Fibroblast of skin of back (primary cell): ENCODE measurements around the gene CD79A.
"Not testable (repeated sequence)": the region's sequence is repeated elsewhere in the genome, so short reads cannot be mapped to it uniquely, and the experiment has no call there.

Experiments used
- DNase-seq: peaks from one replicate; pipeline ENCODE4 v3.0.0-alpha.2; 2013

CD79A gene

DNA sequence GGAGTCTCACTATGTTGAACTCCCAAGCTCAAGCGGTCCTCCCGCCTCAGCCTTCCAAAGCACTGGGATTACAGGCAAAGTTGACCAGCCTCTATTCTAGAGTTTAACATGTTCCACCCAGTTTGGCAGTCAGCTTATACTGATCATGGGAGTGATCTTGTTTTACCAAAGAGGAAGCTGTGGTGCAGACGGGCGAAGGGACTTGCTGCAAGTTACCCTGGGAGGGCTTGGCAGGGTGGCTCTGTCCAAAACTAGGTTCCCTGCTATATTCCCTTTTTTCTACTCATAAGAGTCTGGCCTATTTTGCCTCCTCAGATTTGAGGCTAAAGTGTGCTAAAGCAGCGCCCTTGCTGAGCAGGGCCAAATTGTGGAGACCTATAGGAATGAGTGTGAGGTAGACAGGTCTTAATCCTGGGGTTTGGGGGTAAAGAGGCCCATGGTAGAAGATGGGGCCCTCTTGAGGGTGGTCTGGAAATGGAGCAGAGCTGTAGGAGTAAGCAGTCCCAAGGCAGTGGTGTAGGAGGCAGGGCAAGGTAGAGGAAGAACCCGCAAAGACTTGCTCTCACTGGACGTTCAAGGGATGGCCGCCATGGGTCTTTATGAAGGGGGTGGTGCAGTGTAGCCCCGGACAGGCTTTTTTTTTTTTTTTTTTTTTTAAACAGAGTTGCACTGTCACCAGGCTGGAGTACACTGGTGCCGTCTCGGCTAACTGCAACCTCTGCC lies 13.7 kb upstream of the CD79A start:
- no peak for DNase-seq

DNA sequence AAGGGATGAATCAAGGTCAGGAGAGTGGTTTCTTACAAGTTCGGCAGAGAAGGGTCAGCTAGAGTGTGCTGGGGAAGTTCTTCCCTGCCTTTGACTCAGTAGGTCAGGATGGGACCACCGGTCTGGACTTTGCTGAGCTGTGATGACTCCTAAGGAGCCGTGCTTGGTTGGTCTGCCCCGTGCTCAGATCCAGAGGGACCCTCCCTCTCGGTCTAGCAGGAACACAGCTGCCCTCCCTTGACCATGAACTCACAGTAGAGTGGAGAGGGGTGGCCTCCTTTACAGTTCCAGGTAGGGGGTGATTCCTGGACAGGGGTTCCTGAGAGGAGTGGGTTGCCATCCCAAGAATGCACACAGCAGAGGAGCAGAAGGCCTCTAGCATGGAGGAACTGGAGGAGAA lies 12.7 kb upstream of the CD79A start:
- no peak for DNase-seq

DNA sequence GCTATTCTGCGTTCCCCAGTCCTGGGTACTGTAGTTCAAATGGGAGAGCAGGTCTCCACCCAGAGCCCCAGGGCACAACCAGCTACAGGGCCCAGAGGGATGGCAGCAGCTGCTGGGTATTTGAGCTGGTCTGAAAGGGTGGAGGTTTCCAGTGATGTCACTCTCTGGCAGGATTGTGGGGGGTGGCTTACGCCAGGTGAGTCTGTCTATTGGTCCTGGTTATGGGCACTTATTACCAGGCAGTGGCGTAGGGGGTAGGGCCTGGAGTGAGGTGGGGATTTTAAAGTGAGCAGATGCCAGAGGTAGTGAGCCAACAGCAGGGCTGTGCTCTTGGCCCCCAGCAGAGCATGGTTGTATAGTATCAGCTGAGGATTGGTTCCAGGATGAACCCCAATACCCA lies 10.8 kb upstream of the CD79A start:
- DNase-seq = no peak

DNA sequence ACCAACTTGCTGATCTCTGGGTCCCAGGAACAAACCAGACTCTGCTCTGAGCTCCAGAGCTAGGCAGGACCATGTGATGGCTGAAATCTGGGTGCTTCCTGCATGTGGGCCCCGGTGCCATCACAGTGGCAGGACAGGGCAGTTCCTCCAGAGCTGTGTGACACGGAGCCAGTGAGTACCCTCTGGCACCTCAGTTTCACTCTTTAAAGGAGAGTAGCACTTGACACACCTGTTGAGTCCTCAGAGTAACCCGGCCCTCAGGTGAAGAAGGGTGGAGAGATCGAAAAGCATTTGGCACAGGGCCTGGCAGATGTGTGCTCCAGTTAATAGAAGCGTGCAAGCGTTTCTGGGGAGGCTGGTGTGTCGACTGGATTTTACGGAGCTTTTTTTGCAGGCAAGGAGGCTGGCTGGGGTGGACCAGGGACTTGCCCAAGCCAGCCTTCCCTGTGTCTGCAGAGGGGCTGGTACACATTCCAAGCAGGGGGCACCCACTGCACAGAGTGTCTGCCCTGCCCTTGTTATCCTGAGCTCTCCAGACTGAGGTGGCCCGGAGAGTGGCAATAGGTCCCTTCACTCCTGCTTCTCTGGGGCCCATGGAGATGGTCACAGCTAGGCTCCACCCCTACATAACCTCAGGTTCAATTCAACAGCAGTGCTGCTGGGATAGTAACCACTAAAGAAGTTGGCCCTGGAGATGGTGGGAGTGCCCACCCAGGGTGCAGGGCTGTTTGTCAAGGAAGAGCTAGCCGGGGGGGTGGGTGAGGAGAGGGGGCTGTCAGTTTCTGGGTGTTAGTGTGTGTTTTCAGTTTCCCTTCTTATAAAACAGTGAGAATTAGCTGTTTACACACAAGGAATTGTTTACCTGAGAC lies 8.7 kb upstream of the CD79A start:
- no peak for DNase-seq

DNA sequence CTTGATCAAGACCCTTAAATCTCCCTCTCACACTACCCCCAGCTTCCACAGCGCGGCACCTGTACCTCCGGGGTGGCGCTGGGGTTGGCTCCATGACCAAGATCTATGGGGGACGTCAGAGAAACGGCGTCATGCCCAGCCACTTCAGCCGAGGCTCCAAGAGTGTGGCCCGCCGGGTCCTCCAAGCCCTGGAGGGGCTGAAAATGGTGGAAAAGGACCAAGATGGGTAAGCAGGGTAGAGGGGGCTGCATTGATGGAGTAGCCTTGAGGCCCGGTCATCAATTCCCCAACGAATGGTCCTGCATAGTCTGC lies 8.1 kb upstream of the CD79A start:
- DNase-seq = no peak

DNA sequence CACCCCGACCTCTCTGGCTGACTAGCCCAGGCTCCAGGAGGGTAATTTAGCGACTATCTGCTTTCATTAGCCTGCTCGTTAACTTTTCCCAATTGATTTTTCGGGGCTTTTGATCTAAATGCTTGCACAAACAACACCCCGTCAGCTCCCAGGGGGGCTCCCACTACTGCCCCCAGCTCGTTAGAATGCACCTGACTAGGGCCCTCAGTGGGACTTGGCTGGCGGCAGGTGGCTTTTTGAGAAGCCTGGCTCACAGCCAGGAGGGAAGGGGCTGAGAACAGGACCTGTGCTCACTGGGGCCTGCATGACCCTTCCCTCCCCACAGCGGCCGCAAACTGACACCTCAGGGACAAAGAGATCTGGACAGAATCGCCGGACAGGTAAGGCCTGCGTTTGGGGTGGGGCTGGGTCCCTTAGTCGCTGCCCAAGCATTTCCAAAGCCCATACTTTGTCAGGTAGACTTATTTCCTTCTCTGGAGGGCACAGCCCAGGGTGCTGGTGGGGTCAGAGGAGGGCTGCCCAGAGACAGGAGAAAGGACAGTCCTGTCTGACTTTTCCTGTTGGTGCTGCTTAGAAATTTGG lies 7.6 kb upstream of the CD79A start:
- DNase-seq = no peak

DNA sequence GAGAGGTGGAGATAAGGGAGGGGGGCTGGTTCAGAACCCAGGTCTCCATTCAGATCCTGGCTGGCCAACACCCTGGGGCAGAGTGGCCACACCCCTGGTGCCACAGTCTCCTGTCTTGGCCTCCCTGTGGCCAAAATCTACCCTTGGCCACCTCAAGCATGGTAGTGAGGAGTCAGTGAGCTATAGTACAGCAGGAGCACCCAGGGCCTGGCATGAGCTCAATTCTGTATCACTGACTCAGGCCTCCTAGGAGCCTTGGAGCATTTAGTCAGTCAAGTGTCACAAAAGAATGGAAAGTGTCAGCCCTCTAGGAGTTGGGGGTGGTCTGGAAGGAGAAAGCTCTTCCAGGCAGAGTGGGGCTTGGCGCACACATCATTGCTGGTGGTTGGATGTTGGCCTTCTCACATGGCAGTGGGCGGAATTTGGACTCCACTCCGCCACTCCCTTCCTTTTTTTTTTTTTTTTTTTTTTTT lies 6.6 kb upstream of the CD79A start:
- peak; percentile 41 for DNase-seq

DNA sequence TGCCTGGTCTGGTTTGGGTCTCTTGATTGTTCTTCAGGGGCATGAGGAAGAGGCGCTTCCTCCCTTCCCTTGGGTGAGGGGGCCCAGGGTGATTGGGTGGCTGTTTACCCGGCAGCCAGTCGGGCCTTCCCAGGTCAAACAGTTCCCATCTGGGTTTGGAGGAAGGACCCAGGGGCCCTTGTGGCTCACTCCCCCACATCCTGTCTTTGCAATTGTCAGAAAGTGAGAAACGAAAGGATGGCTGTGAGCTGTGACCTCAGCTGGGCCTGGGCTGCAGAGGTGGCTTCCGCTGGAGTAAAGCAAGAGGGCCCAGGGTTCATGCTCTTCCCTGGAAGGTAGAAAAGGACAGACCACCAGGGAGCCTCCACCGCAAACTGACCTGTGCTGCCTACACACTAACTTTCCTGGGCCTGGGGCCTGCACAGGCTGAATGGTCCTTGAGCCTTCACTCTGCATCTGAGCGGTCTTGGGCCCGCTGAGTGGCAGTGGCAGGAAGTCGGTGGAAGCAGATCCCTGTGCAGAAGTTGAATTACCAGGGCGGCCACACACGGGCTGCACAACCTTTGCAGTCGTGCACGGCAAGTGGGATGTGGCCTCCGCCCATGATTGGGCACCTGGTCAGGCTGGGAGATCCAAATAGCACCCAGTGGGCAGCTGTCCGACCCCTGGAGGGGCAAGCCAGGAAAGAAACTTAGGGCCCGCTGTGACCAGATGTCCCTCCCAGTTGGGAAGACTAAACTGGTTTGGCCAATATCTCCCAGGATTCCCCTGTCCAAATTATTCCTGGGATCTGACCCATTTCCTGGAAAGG lies 5.3 kb upstream of the CD79A start:
- DNase-seq = no peak

DNA sequence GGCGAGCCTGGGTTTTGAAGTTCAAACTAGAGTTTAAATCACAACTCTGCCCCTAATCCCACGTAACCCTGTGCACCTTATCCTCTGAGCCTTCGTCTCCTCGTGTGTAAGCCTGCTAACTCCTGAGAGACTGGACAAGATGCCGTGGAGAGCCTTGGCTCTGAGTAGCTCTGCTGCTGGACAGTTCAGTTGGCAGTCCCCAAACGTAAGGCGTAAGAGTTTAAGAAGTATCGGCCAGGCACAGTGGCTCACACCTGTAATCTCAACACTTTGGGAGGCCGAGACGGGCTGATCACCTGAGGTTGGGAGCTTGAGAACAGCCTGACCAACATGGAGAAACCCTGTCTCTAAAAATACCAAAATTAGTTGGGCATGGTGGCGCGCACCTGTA lies 4.7 kb upstream of the CD79A start:
- no peak for DNase-seq

DNA sequence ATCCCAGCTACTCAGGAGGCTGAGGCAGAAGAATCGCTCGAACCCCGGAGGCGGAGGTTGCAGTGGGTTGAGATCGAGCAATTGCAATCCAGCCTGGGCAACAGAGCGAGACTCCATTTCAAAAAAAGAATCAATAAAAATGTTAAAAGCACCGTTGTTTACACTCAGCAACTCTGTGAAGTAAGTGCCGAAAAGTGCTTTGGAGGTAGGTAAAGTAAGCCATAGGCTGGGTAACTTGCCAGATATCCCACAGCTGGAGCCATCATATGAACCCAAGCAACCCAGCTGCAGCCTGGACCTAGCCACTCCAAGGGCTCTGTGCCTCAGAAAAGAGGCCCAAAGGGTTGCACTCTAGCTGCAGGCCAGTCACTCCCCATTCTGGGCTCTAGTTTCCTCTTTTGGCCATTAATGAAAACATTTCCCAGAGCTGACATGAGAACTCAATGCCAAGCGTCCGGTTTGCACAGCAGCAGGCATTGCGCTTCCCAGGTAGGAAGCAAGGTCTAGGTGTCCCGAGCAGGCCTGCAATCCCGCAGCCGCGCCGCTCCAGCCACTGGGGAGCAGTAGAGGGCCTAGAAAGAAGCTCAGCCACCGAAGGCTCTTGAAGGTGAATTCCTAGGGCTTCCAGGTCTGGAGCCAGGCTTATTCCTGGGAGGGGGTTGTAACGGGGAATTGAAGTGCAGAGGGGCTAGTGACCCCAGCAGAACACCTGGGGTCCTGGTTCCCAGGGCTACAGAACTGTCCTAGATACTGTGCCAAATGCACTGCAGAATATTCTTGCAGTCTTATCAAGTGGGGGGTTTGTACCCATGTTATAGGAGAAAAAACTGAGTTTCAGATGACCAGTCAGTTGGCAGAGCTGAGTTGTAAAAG lies 4.1 kb upstream of the CD79A start:
- DNase-seq = peak; percentile 49

DNA sequence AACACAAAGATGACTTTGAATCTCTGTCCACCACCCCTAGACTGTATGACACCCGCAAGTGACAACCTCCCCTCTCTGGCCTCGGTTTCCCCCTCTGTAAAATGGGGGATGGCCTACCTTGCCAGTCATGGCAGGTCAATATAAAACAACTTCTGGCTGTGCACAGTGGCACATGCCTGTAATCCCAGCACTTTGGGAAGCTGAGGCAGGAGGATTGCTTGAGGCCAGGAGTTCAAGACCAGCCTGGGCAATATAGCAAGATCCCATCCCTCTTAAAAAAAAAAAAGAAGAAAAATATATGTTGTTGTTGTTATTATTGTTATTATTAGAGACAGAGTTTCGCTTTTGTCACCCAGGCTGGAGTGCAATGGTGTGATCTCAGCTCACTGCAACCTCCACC lies 1.1 kb upstream of the CD79A start:
- DNase-seq = not testable (repeated sequence)

DNA sequence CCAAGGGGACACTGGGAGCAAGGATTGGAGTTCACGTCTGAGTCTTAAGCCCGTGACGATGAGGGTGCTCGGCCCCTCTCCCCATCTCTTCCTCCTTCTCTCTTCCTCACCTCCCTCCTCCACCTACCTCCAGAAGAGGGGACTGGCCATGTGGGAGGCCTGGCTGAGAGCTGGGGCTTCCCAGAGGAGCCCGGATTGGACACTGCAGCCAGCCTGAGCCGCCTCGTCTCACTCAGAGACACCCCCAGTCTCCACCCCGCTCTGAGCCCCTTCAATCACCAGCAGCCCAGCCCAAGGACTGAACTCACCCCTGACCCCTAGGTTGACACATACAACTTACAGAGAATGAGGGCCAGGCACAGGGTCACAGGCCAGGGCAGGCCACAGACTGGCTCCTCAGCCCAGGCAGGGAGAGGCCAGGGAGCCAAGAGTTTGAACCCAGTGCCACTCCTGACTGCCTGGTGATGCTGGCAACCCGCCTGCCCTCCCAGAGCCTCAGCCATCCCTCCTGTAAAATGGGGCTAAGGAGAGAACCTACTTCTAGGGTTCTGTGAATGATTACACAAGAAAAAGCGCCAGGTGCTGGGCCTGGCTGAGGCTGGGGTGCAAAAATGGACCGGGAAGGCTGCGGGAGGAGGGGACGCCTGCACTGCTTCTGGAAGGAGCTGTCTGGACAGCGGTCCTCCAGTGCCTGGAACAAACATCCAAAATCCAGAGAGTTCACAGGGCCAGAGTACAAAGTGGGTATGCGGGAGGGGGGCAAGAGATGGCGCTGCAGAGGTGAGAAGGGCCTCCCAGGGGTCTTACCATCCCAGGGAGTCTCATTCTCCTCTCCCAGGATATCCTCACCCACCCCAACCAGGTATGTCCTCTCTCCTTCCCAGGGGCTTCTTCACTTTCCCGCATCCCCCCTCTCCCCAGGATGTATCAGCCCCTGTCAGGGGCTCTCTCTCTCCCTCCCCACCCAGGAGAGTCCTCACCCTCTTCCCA lies 1.1 kb downstream of the CD79A start:
- no peak for DNase-seq

DNA sequence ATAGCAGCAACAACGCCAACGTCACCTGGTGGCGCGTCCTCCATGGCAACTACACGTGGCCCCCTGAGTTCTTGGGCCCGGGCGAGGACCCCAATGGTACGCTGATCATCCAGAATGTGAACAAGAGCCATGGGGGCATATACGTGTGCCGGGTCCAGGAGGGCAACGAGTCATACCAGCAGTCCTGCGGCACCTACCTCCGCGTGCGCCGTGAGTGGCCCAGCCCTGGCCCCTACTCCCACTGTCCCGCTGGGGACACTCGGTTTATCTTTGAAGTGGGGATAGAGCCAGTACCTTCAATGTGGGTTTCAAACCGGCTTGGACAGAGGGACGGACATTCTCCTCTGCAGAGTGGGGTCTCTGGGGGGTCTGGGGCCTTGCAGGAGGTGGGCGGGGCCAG lies 2.0 kb downstream of the CD79A start:
- DNase-seq = no peak

DNA sequence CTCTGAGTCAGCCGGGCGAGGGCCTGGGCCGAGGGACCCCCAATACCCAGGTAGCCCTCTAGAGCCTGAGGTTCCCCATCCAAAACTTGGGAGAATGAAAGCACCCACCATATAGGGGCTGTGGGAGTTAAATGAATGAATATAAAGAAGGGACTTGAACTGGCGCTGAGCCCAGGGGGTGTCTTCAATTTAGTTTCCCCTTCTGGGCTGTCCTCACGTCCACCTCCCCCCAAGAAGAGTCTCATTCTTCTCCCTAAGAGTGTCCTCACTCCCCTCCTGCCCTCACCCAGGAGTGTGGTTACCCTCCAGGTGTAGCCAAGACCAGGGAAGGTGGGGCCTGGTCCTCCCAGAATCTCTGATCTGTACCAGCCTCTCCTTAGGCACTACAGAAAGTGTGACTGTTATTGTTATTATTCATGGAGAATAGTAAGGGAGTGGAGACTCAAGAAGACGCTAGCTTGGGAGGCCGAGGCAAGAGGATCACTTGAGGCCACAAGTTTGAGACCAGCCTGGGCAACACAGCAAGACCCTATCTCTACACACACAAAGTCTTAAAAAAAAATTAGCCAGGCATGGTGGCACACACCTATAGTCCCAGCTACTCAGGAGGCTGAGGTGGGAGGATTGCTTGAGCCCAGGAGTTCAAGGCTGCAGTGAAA lies 2.7 kb downstream of the CD79A start:
- no peak for DNase-seq

DNA sequence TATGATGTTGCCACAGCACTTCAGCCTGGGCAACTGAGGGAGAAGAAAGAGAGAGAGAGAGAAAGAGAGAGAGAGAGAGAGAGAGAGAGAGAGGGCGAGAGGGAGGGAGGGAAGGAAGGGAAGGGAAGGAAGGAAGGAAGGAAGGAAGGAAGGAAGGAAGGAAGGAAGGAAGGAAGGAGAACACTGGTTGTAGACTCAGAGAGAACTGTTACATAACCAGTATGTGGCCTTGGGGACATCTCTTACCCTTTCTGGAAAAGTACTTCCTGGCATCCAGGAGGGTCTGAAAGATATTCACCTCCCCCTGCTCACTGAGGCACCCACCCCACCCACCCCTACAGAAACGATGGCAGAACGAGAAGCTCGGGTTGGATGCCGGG lies 3.2 kb downstream of the CD79A start:
- no peak for DNase-seq

DNA sequence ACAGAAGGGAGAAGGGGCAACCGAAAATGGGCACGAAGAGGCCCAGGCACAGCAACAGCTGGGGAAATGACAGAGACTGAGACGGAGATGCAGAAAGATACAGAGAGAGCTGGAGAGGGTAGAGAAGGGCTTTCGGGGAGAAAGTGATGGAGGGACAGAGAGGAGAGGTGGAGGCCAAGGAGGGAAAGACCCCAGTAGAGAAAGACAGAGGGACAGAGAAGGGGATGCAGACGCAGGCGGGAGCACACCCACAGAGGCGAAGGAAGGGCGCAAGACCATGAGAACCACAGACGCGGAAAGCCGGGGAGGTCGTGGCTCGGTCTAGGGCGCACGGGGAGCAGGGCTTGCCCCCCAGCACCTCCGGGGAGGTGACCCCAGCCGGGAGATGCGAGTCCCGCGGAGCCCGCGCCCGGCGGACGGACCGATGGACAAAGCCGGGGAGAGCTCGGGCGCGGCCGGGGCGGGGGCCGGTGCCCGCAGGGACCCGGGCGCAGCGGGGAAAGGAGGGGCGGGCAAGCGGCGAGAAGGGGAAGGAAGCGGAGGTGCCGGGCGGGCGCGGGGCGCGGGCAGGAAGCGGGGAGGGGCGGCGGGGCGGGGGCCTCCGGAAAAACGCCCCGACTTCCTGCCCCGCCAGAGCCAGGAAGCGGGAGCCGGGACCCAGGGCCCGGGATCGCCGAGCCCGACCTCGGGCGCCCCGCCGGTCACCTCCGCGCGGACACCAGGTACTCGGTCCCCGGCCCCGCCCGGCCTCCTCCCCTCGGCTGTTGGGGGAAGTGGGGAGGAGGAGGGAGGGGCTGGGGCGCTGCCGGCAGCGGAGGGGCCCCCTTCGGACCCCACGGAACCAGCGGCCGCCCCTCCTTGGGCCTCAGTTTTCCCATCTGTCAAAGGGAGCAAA lies 5.7 kb downstream of the CD79A start, which contains the start of gene ARHGEF1:
Gene ARHGEF1, plus strand, starts transcription at position 617 of the 895 bp plus-strand sequence. CDS start 4,899 bp downstream, outside the sequence.
- peak; percentile 40 for DNase-seq

DNA sequence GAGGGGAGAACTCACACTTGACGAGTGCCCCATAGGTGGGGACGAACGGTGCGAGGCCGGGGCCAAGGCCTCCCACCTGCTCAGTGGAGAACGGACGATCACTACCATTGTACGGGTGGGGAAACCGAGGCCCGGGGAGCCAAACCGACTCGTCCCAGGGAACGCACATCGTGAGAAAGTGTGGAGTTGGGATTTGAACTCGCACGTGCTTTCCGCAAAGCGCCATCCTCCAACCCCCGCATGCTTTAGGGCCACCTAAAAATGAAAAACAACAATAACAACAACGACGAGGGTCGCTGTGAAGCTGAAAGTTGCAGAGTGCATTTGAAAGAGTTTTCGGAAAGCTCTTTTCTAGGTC lies 6.4 kb downstream of the CD79A start:
- no peak for DNase-seq

DNA sequence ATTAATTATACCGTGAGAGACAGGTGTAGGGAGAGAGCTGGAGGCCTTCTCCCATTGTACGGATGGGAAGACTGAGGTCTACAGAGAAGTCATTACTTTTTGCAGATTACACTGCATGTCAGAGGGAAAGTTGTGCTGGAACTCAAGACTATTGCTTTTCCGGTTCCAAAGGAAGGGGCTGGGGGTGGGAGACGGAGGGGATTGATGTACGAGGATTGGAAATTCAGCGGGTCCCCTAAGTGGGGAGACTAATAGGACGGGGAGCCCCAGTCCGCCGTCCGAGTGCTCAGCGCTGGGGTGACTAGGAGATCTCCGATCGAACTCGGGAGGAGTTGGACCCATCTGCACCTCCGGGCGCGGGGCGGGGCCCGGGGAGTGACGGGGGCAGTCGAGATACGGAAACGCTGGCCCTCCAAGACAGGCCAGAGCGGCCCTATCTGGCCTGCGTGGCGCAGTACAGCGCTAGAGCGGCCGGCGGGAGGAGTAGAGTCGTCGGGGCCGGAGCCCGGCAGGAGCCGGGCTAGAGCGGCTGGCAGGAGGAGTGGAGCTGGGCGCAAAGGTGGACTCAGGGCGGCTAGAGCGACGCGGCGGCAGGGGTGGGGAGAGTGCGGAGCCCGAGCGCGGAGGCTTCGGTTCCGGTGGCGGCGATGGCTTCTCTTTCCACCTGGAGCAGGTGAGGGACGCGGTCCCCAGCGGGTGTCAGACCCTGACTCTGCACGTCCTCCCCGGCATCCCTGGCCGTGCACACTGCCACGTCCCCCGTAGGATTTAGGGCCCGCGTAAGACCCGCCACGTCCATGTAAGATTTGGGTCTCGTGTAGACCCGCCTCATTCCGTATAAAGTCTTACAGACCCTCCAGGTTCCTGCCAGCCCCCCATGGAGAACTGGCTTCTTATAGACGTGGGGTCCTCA lies 7.0 kb downstream of the CD79A start:
- DNase-seq = peak; percentile 96
